Breast epithelium (tissue), 4 donors: ENCODE measurements around the gene LDAH. TPM values are rescaled to one million over a fixed set of nuclear protein-coding genes. Genes with fewer than 3 reads are reported as not detected.

Experiments
- DNase-seq, 2 donors: peaks; one replicate each; pipeline ENCODE4 v3.0.0-alpha.2; 2019; ENCODE audit warnings: low spot score in 2 of 2
- H3K27ac ChIP-seq, 2 donors: fragments of 200-600 bp; sonication (generic) in 1 of 2; one replicate each; pipeline ENCODE4 v1.5.1; 2016 to 2019; ENCODE audit warnings: mild to moderate bottlenecking in 1 of 2
- H3K27me3 ChIP-seq, 2 donors: fragments of 200-600 bp; sonication (generic) in 1 of 2; one replicate each; pipeline versions ENCODE4 v1.5.1 to v1.6.0; 2017 to 2019; ENCODE audit warnings: control low read depth in 1 of 2, mild to moderate bottlenecking in 1 of 2
- H3K36me3 ChIP-seq: fragments of 200-600 bp; one replicate; pipeline ENCODE4 v1.5.1; 2019
- H3K4me1 ChIP-seq, 2 donors: fragments of 200-600 bp; sonication (generic); one replicate each; pipeline ENCODE4 v1.5.1; 2016 to 2019; ENCODE audit warnings: control low read depth in 1 of 2
- H3K4me3 ChIP-seq, 3 donors: fragments of 200-600 bp; sonication (generic); 1 replicate in 2 of 3; 2 replicates in 1 of 3; pipeline ENCODE4 v1.5.1; 2016 to 2019; ENCODE audit warnings: mild to moderate bottlenecking in 3 of 3, moderate library complexity in 2 of 3
- H3K9me3 ChIP-seq, 2 donors: fragments of 200-600 bp; sonication (generic) in 1 of 2; one replicate each; pipeline ENCODE4 v1.5.1; 2016 to 2019; ENCODE audit warnings: control low read depth in 1 of 2
- CTCF ChIP-seq, 3 donors: fragments of 450-650 bp; IDR thresholded peaks; one replicate each; pipeline ENCODE4 v1.5.1; 2016 to 2017; ENCODE audit warnings: antibody characterized with exemption in 3 of 3, mild to moderate bottlenecking in 3 of 3, moderate library complexity in 3 of 3
- POLR2A ChIP-seq: fragments of 450-650 bp; IDR thresholded peaks from one replicate; pipeline ENCODE4 v1.6.1; 2016; ENCODE audit warnings: antibody characterized with exemption, mild to moderate bottlenecking, moderate library complexity
- POLR2AphosphoS5 ChIP-seq, 3 donors: sonication (generic); formaldehyde crosslinking; IDR thresholded peaks; one replicate each; pipeline ENCODE4 v1.6.1; 2017; ENCODE audit warnings: antibody characterized with exemption in 3 of 3
- intact Hi-C: fragments of 100-400 bp; cut with DNase I; formaldehyde crosslinking; loops from one replicate; pipeline ENCODE4 v1.15.1; 2023; ENCODE audit warnings: low total_unique reads
- total RNA-seq, 3 donors: library from RNA; depleted of rRNA; stranded (reverse); fragments of >200 nt; gene quantifications; one replicate each; pipeline ENCODE4 v1.1.0, GENCODE V29; 2016

Gene LDAH
- total RNA-seq, 3 donors from 2014 or later, result 12.3 to 17.0 (median 12.5) TPM

GRCh38 chr2:20654535-20654813 lies 168.4 kb downstream of the LDAH start:
- DNase-seq, result no peak
- H3K36me3 ChIP-seq, result no peaks in the 10 kb centered on the region
- H3K4me3 ChIP-seq, result no peak overlapping the region
- no peaks in the 10 kb centered on the region for H3K9me3 ChIP-seq
- TF ChIP-seq POLR2AphosphoS5 (IDR thresholded peaks at IDR 0.05) (no peak), POLR2A (no peak), CTCF (IDR thresholded peaks at IDR 0.05) (no peak)
- H3K27me3 ChIP-seq, result no peaks in the 10 kb centered on the region
- H3K27ac ChIP-seq, result no peak overlapping the region
- peaks cover 0 to 7% of the 10 kb centered on the region in 2 donors for H3K4me1 ChIP-seq
- intact Hi-C loops, result no loop called here

GRCh38 chr2:20653695-20654534 lies 169.0 kb downstream of the LDAH start:
- Histone ChIP-seq H3K9me3 (no peaks in the 10 kb centered on the region), H3K27ac (no peak overlapping the region), H3K36me3 (no peaks in the 10 kb centered on the region), H3K4me1 (peaks cover 4 to 7% of the 10 kb centered on the region in 2 donors), H3K27me3 (no peaks in the 10 kb centered on the region), H3K4me3 (no peak overlapping the region)
- DNase-seq, result no peak
- no peak for TF ChIP-seq CTCF (IDR thresholded peaks at IDR 0.05)
- TF ChIP-seq POLR2A, result no peak
- no peak for TF ChIP-seq POLR2AphosphoS5 (IDR thresholded peaks at IDR 0.05)
- intact Hi-C loops, result no loop called here

GRCh38 chr2:20652673-20653575 lies 170.0 kb downstream of the LDAH start:
- H3K4me3 ChIP-seq, result no peak overlapping the region
- peaks cover 4 to 7% of the 10 kb centered on the region in 2 donors for H3K4me1 ChIP-seq
- H3K36me3 ChIP-seq, result no peaks in the 10 kb centered on the region
- intact Hi-C loops, result no loop called here
- H3K9me3 ChIP-seq, result no peaks in the 10 kb centered on the region
- DNase-seq, result no peak
- no peaks in the 10 kb centered on the region for H3K27me3 ChIP-seq
- TF ChIP-seq CTCF (IDR thresholded peaks at IDR 0.05), result no peak
- TF ChIP-seq POLR2AphosphoS5 (IDR thresholded peaks at IDR 0.05), result no peak
- TF ChIP-seq POLR2A, result no peak
- H3K27ac ChIP-seq, result no peak overlapping the region

- no peak for DNase-seq
- no peak overlapping the region for H3K27ac ChIP-seq
- H3K9me3 ChIP-seq, result no peaks in the 10 kb centered on the region
- peaks cover 4 to 7% of the 10 kb centered on the region in 2 donors for H3K4me1 ChIP-seq
- intact Hi-C loops, result no loop called here
- H3K4me3 ChIP-seq, result no peak overlapping the region
- TF ChIP-seq POLR2AphosphoS5 (IDR thresholded peaks at IDR 0.05) (no peak), POLR2A (no peak), CTCF (IDR thresholded peaks at IDR 0.05) (no peak)
- no peaks in the 10 kb centered on the region for H3K36me3 ChIP-seq
- H3K27me3 ChIP-seq, result no peaks in the 10 kb centered on the region
These were observed 170.8 kb downstream of the LDAH start for GRCh38 chr2:20652141-20652540.

- H3K9me3 ChIP-seq, result no peaks in the 10 kb centered on the region
- H3K4me3 ChIP-seq, result peak overlapping the region; percentile 83 to 94 (median 90)
- TF ChIP-seq CTCF (IDR thresholded peaks at IDR 0.05), result no peak
- no peak for TF ChIP-seq POLR2AphosphoS5 (IDR thresholded peaks at IDR 0.05)
- TF ChIP-seq POLR2A, result no peak
- no peaks in the 10 kb centered on the region for H3K27me3 ChIP-seq
- peaks cover 4 to 7% of the 10 kb centered on the region in 2 donors for H3K4me1 ChIP-seq
- intact Hi-C loops, result no loop called here
- DNase-seq, result no peak
- H3K36me3 ChIP-seq, result no peaks in the 10 kb centered on the region
- peak overlapping the region; percentile 83 to 94 for H3K27ac ChIP-seq
These were observed 171.2 kb downstream of the LDAH start for GRCh38 chr2:20651731-20652099.
